Uterus (tissue), 4 donors: ENCODE measurements around the gene SERPINF2. TPM values are rescaled to one million over a fixed set of nuclear protein-coding genes. Genes with fewer than 3 reads are reported as not detected.

Experiments used
- DNase-seq, 2 donors: peaks; one replicate each; pipeline ENCODE4 v3.0.0-alpha.2; 2019 to 2020
- H3K27ac ChIP-seq, 2 donors: fragments of 200-600 bp; sonication (generic); 1 replicate in 1 of 2; 2 replicates in 1 of 2; pipeline ENCODE4 v1.5.1; 2016 to 2018
- H3K27me3 ChIP-seq, 2 donors: fragments of 200-600 bp; sonication (generic); one replicate each; pipeline ENCODE4 v1.5.1; 2018 to 2019; ENCODE audit warnings: control low read depth in 1 of 2
- H3K36me3 ChIP-seq, 2 donors: fragments of 200-600 bp; sonication (generic); one replicate each; pipeline ENCODE4 v1.5.1; 2019; ENCODE audit warnings: control low read depth in 1 of 2
- H3K4me1 ChIP-seq, 2 donors: fragments of 200-600 bp; sonication (generic); one replicate each; pipeline ENCODE4 v1.5.1; 2018 to 2019; ENCODE audit warnings: control low read depth in 1 of 2
- H3K4me3 ChIP-seq, 2 donors: fragments of 200-600 bp; sonication (generic); 1 replicate in 1 of 2; 2 replicates in 1 of 2; pipeline ENCODE4 v1.5.1; 2018 to 2019; ENCODE audit warnings: mild to moderate bottlenecking in 1 of 2
- H3K9me3 ChIP-seq, 2 donors: fragments of 200-600 bp; sonication (generic); one replicate each; pipeline ENCODE4 v1.5.1; 2019; ENCODE audit warnings: control low read depth in 1 of 2
- CTCF ChIP-seq, 4 experiments: fragments of 200-600 bp in 2 of 4; fragments of 450-650 bp in 2 of 4; sonication (generic) in 2 of 4; IDR thresholded peaks; one replicate each; pipeline ENCODE4 v1.5.1; 2016 to 2019; ENCODE audit warnings: antibody characterized with exemption in 4 of 4, mild to moderate bottlenecking in 2 of 4, moderate library complexity in 1 of 4
- POLR2A ChIP-seq, 2 donors: fragments of 450-650 bp; IDR thresholded peaks; one replicate each; pipeline ENCODE4 v1.6.1; 2016; ENCODE audit warnings: antibody characterized with exemption in 2 of 2, mild to moderate bottlenecking in 1 of 2, moderate library complexity in 1 of 2
- intact Hi-C: fragments of 100-400 bp; cut with DNase I; formaldehyde crosslinking; loops from one replicate; pipeline ENCODE4 v1.15.1; 2023; ENCODE audit warnings: low total_unique reads
- total RNA-seq, 4 donors: library from RNA; depleted of rRNA in 3 of 4; stranded (reverse); fragments of >200 nt in 3 of 4; gene quantifications; one replicate each; pipeline versions ENCODE4 v1.1.0 to v1.2.4, GENCODE V29; 2014 to 2023
- donor health status: DM: yes; HTN: yes; CAD: no.

SERPINF2 gene
- total RNA-seq, 4 donors from 2014 or later: 0.83 to 21.5 (median 10.0) TPM

- H3K36me3 ChIP-seq: no peaks in the 10 kb centered on the region
- peak overlapping the region; percentile 92 to 99 for H3K27ac ChIP-seq
- H3K27me3 ChIP-seq: no peaks in the 10 kb centered on the region
- peak overlapping the region; percentile 95 to 98 for H3K4me3 ChIP-seq
- intact Hi-C loops: no loop called here
- TF ChIP-seq CTCF (IDR thresholded peaks at IDR 0.05) (no peak), POLR2A (IDR thresholded peaks at IDR 0.05) (no peak)
- no peak for DNase-seq
- H3K9me3 ChIP-seq: no peaks in the 10 kb centered on the region
- H3K4me1 ChIP-seq: peaks cover 0 to 12% of the 10 kb centered on the region in 2 donors
These were observed 26.9 kb upstream of the SERPINF2 start for GRCh38 chr17:1715803-1716075.

GRCh38 chr17:1716076-1716911 is 26.4 kb upstream of the SERPINF2 start:
- no peaks in the 10 kb centered on the region for H3K27me3 ChIP-seq
- H3K9me3 ChIP-seq: no peaks in the 10 kb centered on the region
- H3K36me3 ChIP-seq: no peaks in the 10 kb centered on the region
- H3K27ac ChIP-seq: peak overlapping the region; percentile 100
- intact Hi-C loops: no loop called here
- DNase-seq: peak; percentile 100
- TF ChIP-seq CTCF (IDR thresholded peaks at IDR 0.05): peak in 2 of 4 experiments; percentile 14 to 36
- peak; percentile 96 to 99 for TF ChIP-seq POLR2A (IDR thresholded peaks at IDR 0.05)
- peaks cover 0 to 12% of the 10 kb centered on the region in 2 donors for H3K4me1 ChIP-seq
- H3K4me3 ChIP-seq: peak overlapping the region; percentile 95 to 98

GRCh38 chr17:1716912-1717695 is 25.6 kb upstream of the SERPINF2 start:
- Histone ChIP-seq H3K36me3 (no peaks in the 10 kb centered on the region), H3K4me1 (peaks cover 0 to 12% of the 10 kb centered on the region in 2 donors), H3K4me3 (peak overlapping the region; percentile 52 to 90), H3K27ac (peak overlapping the region; percentile 100), H3K27me3 (no peaks in the 10 kb centered on the region), H3K9me3 (no peaks in the 10 kb centered on the region)
- TF ChIP-seq CTCF (IDR thresholded peaks at IDR 0.05) (peak in 1 of 4 experiments; percentile 15), POLR2A (IDR thresholded peaks at IDR 0.05) (peak; percentile 57 to 67)
- intact Hi-C loops: no loop called here
- peak; percentile 91 to 97 for DNase-seq

GRCh38 chr17:1718362-1719165 is 24.1 kb upstream of the SERPINF2 start:
- Histone ChIP-seq H3K4me1 (peaks cover 0 to 12% of the 10 kb centered on the region in 2 donors), H3K27ac (peak overlapping the region; percentile 100), H3K36me3 (no peaks in the 10 kb centered on the region), H3K4me3 (no peak overlapping the region), H3K27me3 (no peaks in the 10 kb centered on the region), H3K9me3 (no peaks in the 10 kb centered on the region)
- DNase-seq: peak in 1 of 2 donors; percentile 32
- intact Hi-C loops: no loop called here
- TF ChIP-seq POLR2A (IDR thresholded peaks at IDR 0.05) (no peak), CTCF (IDR thresholded peaks at IDR 0.05) (no peak)
